ENCODE data around the gene PKN1. TPM values are rescaled to one million over a fixed set of nuclear protein-coding genes. Genes with fewer than 3 reads are reported as not detected.

PKN1 gene
- total and polyA plus RNA-seq, 4 donors: 84.3 to 197 (median 121) TPM

- H3K9ac ChIP-seq (ENCODE audit: insufficient read depth in 1 of 2, low read length in 2 of 2): no peak overlapping the region
- H3K4me3 ChIP-seq: no peak overlapping the region
- ATAC-seq (ENCODE audit: insufficient read depth, low FRiP score) (no peak), DNase-seq (no peak)
- H3K27me3 ChIP-seq (ENCODE audit: control insufficient read depth in 3 of 3, insufficient read depth in 3 of 3, low read length in 2 of 3): no peaks in the 10 kb centered on the region
- H3K36me3 ChIP-seq (ENCODE audit: control insufficient read depth in 4 of 4, insufficient read depth in 4 of 4, low read length in 4 of 4): peaks cover 0 to 37% (median 7%) of the 10 kb centered on the region in 4 donors
- H3K27ac ChIP-seq (ENCODE audit: low read depth in 1 of 2, low read length in 1 of 2): no peak overlapping the region
- peaks cover 0 to under 1% (median 0%) of the 10 kb centered on the region in 5 donors for H3K4me1 ChIP-seq (ENCODE audit: control insufficient read depth in 5 of 5, insufficient read depth in 5 of 5, low read length in 5 of 5)
- WGBS, 2 donors: 96 to 97% methylated on average over 5 of the region's 5 CpGs
- no peak for TF ChIP-seq CTCF (IDR thresholded peaks at IDR 0.05; ENCODE audit: control extremely low read depth, extremely low read depth)
- no peaks in the 10 kb centered on the region for H3K9me3 ChIP-seq (ENCODE audit: control insufficient read depth in 4 of 4, insufficient read depth in 3 of 4, low read length in 3 of 4)
Observed at GRCh38 chr19:14390548-14390947, 42.6 kb upstream of the PKN1 start.

DNA sequence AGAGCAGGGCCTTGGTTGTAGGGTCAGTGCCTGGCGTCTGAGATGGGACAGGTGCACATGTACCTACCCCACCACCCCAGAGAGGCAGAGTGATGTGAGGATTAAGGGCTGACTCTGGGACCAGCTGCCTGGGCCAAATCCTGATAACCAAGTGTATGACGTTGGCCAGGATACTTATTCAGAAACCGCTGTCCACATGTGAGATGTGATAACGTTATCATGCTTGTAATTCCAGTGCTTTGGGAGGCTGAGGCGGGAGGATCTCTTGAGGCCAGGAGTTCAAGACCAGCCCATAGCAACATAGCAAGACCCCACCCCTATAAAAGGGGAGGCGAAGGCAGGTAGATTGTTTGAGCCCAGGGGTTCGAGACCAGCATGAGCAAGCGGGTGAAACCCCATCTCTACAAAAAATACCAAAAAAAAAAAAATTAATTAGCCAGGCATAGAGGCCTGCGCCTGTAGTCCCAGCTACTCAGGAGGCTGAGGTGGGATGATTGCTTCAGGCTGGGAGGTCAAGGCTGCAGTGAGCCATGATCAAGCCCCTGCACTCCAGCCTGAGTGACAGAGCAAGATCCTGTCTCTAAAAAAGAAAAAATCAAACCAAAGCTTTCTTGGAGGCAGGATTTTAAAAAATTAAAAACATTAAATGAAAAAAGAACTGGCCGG lies 41.8 kb upstream of the PKN1 start:
- Histone ChIP-seq H3K36me3 (ENCODE audit: control insufficient read depth in 4 of 4, insufficient read depth in 4 of 4, low read length in 4 of 4) (peaks cover 0 to 44% (median 7%) of the 10 kb centered on the region in 4 donors), H3K27me3 (ENCODE audit: control insufficient read depth in 3 of 3, insufficient read depth in 3 of 3, low read length in 2 of 3) (no peaks in the 10 kb centered on the region), H3K4me1 (ENCODE audit: control insufficient read depth in 5 of 5, insufficient read depth in 5 of 5, low read length in 5 of 5) (no peaks in the 10 kb centered on the region), H3K4me3 (no peak overlapping the region), H3K9ac (ENCODE audit: insufficient read depth in 1 of 2, low read length in 2 of 2) (no peak overlapping the region), H3K9me3 (ENCODE audit: control insufficient read depth in 4 of 4, insufficient read depth in 3 of 4, low read length in 3 of 4) (no peaks in the 10 kb centered on the region), H3K27ac (ENCODE audit: low read depth in 1 of 2, low read length in 1 of 2) (no peak overlapping the region)
- 91 to 93% methylated on average over 10 of the region's 10 CpGs for WGBS, 2 donors
- DNase-seq: no peak
- TF ChIP-seq CTCF (IDR thresholded peaks at IDR 0.05; ENCODE audit: control extremely low read depth, extremely low read depth): no peak
- no peak for ATAC-seq (ENCODE audit: insufficient read depth, low FRiP score)

DNA sequence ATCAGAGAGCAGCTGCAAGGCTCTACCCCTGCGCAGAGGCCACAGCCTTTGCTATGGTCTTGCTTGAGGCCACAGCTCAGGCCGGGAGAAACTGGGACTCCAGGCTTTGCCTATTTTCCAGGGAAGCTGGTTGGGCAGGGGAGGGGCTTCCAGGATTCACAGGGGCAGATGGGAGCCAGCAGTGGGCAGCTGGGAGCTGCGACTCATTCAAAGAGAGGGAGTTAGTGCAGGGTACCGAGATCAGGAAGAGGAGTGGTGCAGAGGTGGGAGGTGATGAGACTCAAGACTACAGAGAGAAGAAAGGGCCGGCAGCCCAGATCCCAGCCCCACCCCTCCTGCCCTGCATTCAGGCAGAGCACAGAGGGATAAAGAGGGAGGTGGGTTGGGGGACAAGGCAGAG lies 39.8 kb upstream of the PKN1 start:
- H3K9me3 ChIP-seq (ENCODE audit: control insufficient read depth in 4 of 4, insufficient read depth in 3 of 4, low read length in 3 of 4): peaks cover 0 to 2% (median 0%) of the 10 kb centered on the region in 4 donors
- no peak overlapping the region for H3K4me3 ChIP-seq
- H3K36me3 ChIP-seq (ENCODE audit: control insufficient read depth in 4 of 4, insufficient read depth in 4 of 4, low read length in 4 of 4): peaks cover 0 to 54% (median 7%) of the 10 kb centered on the region in 4 donors
- no peak overlapping the region for H3K27ac ChIP-seq (ENCODE audit: low read depth in 1 of 2, low read length in 1 of 2)
- no peaks in the 10 kb centered on the region for H3K27me3 ChIP-seq (ENCODE audit: control insufficient read depth in 3 of 3, insufficient read depth in 3 of 3, low read length in 2 of 3)
- ATAC-seq (ENCODE audit: insufficient read depth, low FRiP score) (no peak), DNase-seq (no peak)
- TF ChIP-seq CTCF (IDR thresholded peaks at IDR 0.05; ENCODE audit: control extremely low read depth, extremely low read depth): no peak
- no peak overlapping the region for H3K9ac ChIP-seq (ENCODE audit: insufficient read depth in 1 of 2, low read length in 2 of 2)
- no peaks in the 10 kb centered on the region for H3K4me1 ChIP-seq (ENCODE audit: control insufficient read depth in 5 of 5, insufficient read depth in 5 of 5, low read length in 5 of 5)
- 77 to 85% methylated on average over 5 of the region's 5 CpGs for WGBS, 2 donors

GRCh38 chr19:14394167-14394566 lies 38.9 kb upstream of the PKN1 start:
- H3K4me3 ChIP-seq: no peak overlapping the region
- TF ChIP-seq CTCF (IDR thresholded peaks at IDR 0.05; ENCODE audit: control extremely low read depth, extremely low read depth): no peak
- DNase-seq (no peak), ATAC-seq (ENCODE audit: insufficient read depth, low FRiP score) (no peak)
- H3K9me3 ChIP-seq (ENCODE audit: control insufficient read depth in 4 of 4, insufficient read depth in 3 of 4, low read length in 3 of 4): peaks cover 0 to 2% (median 0%) of the 10 kb centered on the region in 4 donors
- no peaks in the 10 kb centered on the region for H3K4me1 ChIP-seq (ENCODE audit: control insufficient read depth in 5 of 5, insufficient read depth in 5 of 5, low read length in 5 of 5)
- no peaks in the 10 kb centered on the region for H3K27me3 ChIP-seq (ENCODE audit: control insufficient read depth in 3 of 3, insufficient read depth in 3 of 3, low read length in 2 of 3)
- H3K27ac ChIP-seq (ENCODE audit: low read depth in 1 of 2, low read length in 1 of 2): no peak overlapping the region
- H3K9ac ChIP-seq (ENCODE audit: insufficient read depth in 1 of 2, low read length in 2 of 2): no peak overlapping the region
- peaks cover 0 to 52% (median 10%) of the 10 kb centered on the region in 4 donors for H3K36me3 ChIP-seq (ENCODE audit: control insufficient read depth in 4 of 4, insufficient read depth in 4 of 4, low read length in 4 of 4)
- WGBS, 2 donors: 93 to 95% methylated on average over 9 of the region's 9 CpGs

All from lung (tissue), 12 donors.